Measurements from ENCODE around the gene OR4D1. TPM values are rescaled to one million over a fixed set of nuclear protein-coding genes. Genes with fewer than 3 reads are reported as not detected.
A peak's percentile ranks its signal among the peaks of the same experiment; 100 is the strongest.

OR4D1 gene
- total and polyA plus RNA-seq, 9 of the 15 experiments (the other 6 are each of a cell fraction or from before 2014, with no cell fraction given), result not detected

- TF ChIP-seq KDM5B (IDR thresholded peaks at IDR 0.05; ENCODE audit: insufficient replicate concordance, low read depth, low read length) (no peak), ZNF584 (CRISPR knock-in tag; IDR thresholded peaks at IDR 0.05; ENCODE audit: low read depth) (no peak), ZNF184 (CRISPR knock-in tag; IDR thresholded peaks at IDR 0.05) (no peak), REST (IDR thresholded peaks at IDR 0.05; ENCODE audit: borderline replicate concordance) (0 out of 2 replicates have a peak, but pooled peaks have one; percentile 9), REST (CRISPR knock-in tag; IDR thresholded peaks at IDR 0.05; ENCODE audit: low read depth) (peak; percentile 12; the same call in 1 of the 2 replicates), ZKSCAN3 (CRISPR knock-in tag; IDR thresholded peaks at IDR 0.05) (no peak), MEF2D (tag; conservative IDR thresholded peaks at IDR 0.05; ENCODE audit: low read depth) (no peak; the same call in 1 of the 2 replicates), UBTF (IDR thresholded peaks at IDR 0.05; ENCODE audit: borderline replicate concordance in 1 of 2, low read depth in 2 of 2, low read length in 2 of 2) (0 out of 4 replicates have a peak, but pooled peaks of 1 of the 2 experiments have one; percentile 36), ZNF589 (CRISPR knock-in tag; IDR thresholded peaks at IDR 0.05; ENCODE audit: low read depth) (no peak), ZNF76 (CRISPR knock-in tag; IDR thresholded peaks at IDR 0.05; ENCODE audit: borderline replicate concordance) (peak; percentile 14; the same call in 1 of the 2 replicates), DEAF1 (CRISPR knock-in tag; IDR thresholded peaks at IDR 0.05) (no peak), SMC3 (conservative IDR thresholded peaks at IDR 0.05; ENCODE audit: insufficient read depth, low read depth, low read length) (no peak), ZNF764 (CRISPR knock-in tag; IDR thresholded peaks at IDR 0.05; ENCODE audit: low read depth) (no peak)
Observed at GRCh38 chr17:58184308-58184985, 36.3 kb downstream of the OR4D1 start (continued).
